Measurements from ENCODE around the gene UIMC1. TPM values are rescaled to one million over a fixed set of nuclear protein-coding genes. Genes with fewer than 3 reads are reported as not detected.
A peak's percentile ranks its signal among the peaks of the same experiment; 100 is the strongest.

Gene UIMC1
- polyA plus RNA-seq, 1 of the 3 experiments (the other 2 are of a cell fraction) = 19.9 TPM

DNA sequence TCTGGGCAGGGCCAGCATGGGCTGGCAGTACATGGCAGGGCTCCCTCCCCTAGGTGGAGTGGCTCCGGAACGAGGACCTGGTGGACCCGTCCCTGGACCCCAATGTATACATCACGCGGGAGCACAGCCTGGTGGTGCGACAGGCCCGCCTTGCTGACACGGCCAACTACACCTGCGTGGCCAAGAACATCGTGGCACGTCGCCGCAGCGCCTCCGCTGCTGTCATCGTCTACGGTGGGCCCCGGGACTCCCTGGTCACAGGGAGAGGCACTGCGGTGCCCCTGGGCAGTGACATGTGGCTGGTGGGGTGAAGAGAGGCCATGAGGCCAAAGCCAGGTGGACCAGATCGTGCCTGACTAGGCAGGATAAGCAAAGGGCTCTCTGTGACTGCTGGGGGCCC is 137.8 kb downstream of the UIMC1 start:
- Histone ChIP-seq H3K9me3 (no peaks in the 10 kb centered on the region), H3K36me3 (replicated peaks in 1 of 2; ENCODE audit: control insufficient read depth in 1 of 2, insufficient read depth in 2 of 2, low read length in 1 of 2) (no peaks in the 10 kb centered on the region), H3K4me2 (no peak overlapping the region), H3K4me3 (ENCODE audit: low read depth in 2 of 2, low read length in 1 of 2) (no peak overlapping the region), H4K20me1 (ENCODE audit: insufficient read depth) (no peaks in the 10 kb centered on the region), H3K9me2 (no peaks in the 10 kb centered on the region), H3K4me1 (ENCODE audit: control insufficient read depth in 1 of 2, insufficient read depth in 2 of 2, low read depth in 1 of 2, low read length in 1 of 2) (peaks cover 0 to 52% of the 10 kb centered on the region in 2 experiments; a peak in 2 of 4 replicates), H3K79me2 (ENCODE audit: insufficient read depth) (no peaks in the 10 kb centered on the region), H3F3A (replicated peaks; ENCODE audit: insufficient read depth) (no peaks in the 10 kb centered on the region), H3K27me3 (ENCODE audit: insufficient read depth) (peaks cover 4% of the 10 kb centered on the region; the same call in 1 of the 2 replicates), H3K9ac (no peak overlapping the region), H2AFZ (ENCODE audit: low read depth) (no peak overlapping the region), H3K27ac (ENCODE audit: low read depth in 2 of 2, low read length in 1 of 2) (peak overlapping the region in 1 of 2 experiments; percentile 16; a peak in 1 of 4 replicates)
- TF ChIP-seq TEAD4 (IDR thresholded peaks at IDR 0.05; ENCODE audit: borderline replicate concordance, insufficient read depth) = no peak
- TF ChIP-seq NFIC (IDR thresholded peaks at IDR 0.05; ENCODE audit: borderline replicate concordance) = no peak
- no peak for TF ChIP-seq YY1 (IDR thresholded peaks at IDR 0.05; ENCODE audit: low read depth)
- no peak for TF ChIP-seq USF1 (IDR thresholded peaks at IDR 0.05; ENCODE audit: borderline replicate concordance, low read depth)
- TF ChIP-seq SIN3A (IDR thresholded peaks at IDR 0.05; ENCODE audit: borderline replicate concordance, low read depth, low read length) = no peak
- no peak for TF ChIP-seq TCF12 (IDR thresholded peaks at IDR 0.05)
- TF ChIP-seq MEF2A (IDR thresholded peaks at IDR 0.05; ENCODE audit: borderline replicate concordance, low read depth) = no peak
- WGBS (ENCODE audit: low lambda C conversion rate) = 75% methylated on average over 15 of the region's 20 CpGs
- CTCF ChIA-PET = interaction anchor here (2.1 to 2.3 kb wide), 2 partner anchors 13 to 55 kb away, joined by 11 to 13 read pairs; no protein-coding TSS in a partner anchor
- POLR2A ChIA-PET = no interaction called here
- no peak for DNase-seq

DNA sequence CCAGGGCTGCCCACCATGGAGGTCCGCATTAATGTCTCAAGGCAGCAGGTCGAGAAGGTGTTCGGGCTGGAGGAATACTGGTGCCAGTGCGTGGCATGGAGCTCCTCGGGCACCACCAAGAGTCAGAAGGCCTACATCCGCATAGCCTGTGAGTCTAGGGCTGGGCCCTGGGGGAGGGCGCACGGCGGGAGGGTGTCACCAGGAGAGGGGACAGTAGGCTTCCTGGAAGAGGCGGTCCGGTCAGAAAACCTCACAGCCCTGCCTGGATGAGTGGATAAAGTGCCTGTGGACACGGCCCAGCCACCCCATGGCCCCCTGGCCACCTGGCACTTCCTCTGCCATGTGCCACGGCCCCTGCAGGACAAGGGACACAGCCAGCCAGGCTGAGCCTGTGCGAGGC is 138.5 kb downstream of the UIMC1 start:
- 80% methylated on average over 5 of the region's 14 CpGs for WGBS (ENCODE audit: low lambda C conversion rate)
- CTCF ChIA-PET = interaction anchor here (0.7 to 3.0 kb wide), 4 partner anchors 9 to 210 kb away, joined by 3 to 24 read pairs (median 4); no protein-coding TSS in a partner anchor
- Histone ChIP-seq H3K79me2 (ENCODE audit: insufficient read depth) (no peaks in the 10 kb centered on the region), H3K4me1 (ENCODE audit: control insufficient read depth in 1 of 2, insufficient read depth in 2 of 2, low read depth in 1 of 2, low read length in 1 of 2) (peaks cover 0 to 53% of the 10 kb centered on the region in 2 experiments; a peak in 2 of 4 replicates), H3K9me2 (no peaks in the 10 kb centered on the region), H3F3A (replicated peaks; ENCODE audit: insufficient read depth) (no peaks in the 10 kb centered on the region), H2AFZ (ENCODE audit: low read depth) (no peak overlapping the region), H3K4me2 (no peak overlapping the region), H3K27ac (ENCODE audit: low read depth in 2 of 2, low read length in 1 of 2) (peak overlapping the region in 1 of 2 experiments; percentile 34; a peak in 2 of 4 replicates), H3K4me3 (ENCODE audit: low read depth in 2 of 2, low read length in 1 of 2) (no peak overlapping the region), H3K27me3 (ENCODE audit: insufficient read depth) (peaks cover 4% of the 10 kb centered on the region; the same call in 1 of the 2 replicates), H3K36me3 (replicated peaks in 1 of 2; ENCODE audit: control insufficient read depth in 1 of 2, insufficient read depth in 2 of 2, low read length in 1 of 2) (no peaks in the 10 kb centered on the region), H4K20me1 (ENCODE audit: insufficient read depth) (no peaks in the 10 kb centered on the region), H3K9ac (no peak overlapping the region), H3K9me3 (no peaks in the 10 kb centered on the region)
- POLR2A ChIA-PET = no interaction called here
- DNase-seq = no peak
- TF ChIP-seq ELF1 (IDR thresholded peaks at IDR 0.05) = no peak
- TF ChIP-seq, protein P1, sequence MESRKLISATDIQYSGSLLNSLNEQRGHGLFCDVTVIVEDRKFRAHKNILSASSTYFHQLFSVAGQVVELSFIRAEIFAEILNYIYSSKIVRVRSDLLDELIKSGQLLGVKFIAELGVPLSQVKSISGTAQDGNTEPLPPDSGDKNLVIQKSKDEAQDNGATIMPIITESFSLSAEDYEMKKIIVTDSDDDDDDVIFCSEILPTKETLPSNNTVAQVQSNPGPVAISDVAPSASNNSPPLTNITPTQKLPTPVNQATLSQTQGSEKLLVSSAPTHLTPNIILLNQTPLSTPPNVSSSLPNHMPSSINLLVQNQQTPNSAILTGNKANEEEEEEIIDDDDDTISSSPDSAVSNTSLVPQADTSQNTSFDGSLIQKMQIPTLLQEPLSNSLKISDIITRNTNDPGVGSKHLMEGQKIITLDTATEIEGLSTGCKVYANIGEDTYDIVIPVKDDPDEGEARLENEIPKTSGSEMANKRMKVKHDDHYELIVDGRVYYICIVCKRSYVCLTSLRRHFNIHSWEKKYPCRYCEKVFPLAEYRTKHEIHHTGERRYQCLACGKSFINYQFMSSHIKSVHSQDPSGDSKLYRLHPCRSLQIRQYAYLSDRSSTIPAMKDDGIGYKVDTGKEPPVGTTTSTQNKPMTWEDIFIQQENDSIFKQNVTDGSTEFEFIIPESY (IDR thresholded peaks at IDR 0.05; ENCODE audit: borderline replicate concordance, low read depth) = no peak
- TF ChIP-seq SMC3 (IDR thresholded peaks at IDR 0.05; ENCODE audit: low read depth, low read length) = no peak
